ENCODE results near the gene SLC7A1.

DNA sequence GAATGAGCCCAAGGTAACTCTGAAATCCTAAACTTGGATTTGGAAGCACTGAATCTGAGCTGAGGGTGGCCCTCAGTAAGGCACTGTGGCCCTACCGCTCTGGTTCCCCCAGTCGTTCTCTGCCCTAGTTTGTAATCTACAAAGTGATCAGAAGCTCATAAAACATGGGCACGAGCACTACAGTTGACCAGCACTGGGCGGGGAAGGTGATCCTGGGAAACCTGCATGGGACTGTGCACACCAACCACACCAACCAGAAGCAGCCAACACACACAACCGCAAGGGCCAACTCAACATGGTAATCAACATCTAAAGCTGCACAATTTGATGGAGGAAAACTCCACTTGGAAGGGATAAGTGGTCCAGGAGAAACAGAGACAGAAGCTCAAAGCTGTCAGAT lies 22.9 kb downstream of the SLC7A1 start:
- TF ChIP-seq, protein P1, sequence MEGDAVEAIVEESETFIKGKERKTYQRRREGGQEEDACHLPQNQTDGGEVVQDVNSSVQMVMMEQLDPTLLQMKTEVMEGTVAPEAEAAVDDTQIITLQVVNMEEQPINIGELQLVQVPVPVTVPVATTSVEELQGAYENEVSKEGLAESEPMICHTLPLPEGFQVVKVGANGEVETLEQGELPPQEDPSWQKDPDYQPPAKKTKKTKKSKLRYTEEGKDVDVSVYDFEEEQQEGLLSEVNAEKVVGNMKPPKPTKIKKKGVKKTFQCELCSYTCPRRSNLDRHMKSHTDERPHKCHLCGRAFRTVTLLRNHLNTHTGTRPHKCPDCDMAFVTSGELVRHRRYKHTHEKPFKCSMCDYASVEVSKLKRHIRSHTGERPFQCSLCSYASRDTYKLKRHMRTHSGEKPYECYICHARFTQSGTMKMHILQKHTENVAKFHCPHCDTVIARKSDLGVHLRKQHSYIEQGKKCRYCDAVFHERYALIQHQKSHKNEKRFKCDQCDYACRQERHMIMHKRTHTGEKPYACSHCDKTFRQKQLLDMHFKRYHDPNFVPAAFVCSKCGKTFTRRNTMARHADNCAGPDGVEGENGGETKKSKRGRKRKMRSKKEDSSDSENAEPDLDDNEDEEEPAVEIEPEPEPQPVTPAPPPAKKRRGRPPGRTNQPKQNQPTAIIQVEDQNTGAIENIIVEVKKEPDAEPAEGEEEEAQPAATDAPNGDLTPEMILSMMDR (conservative IDR thresholded peaks at IDR 0.05 in 1 of 2, IDR thresholded peaks at IDR 0.05 in 1 of 2; ENCODE audit: low read depth in 1 of 2, low read length in 2 of 2) = no peak
- no peak for TF ChIP-seq EZH2 (IDR thresholded peaks at IDR 0.05; ENCODE audit: low read length, missing control alignments)

All from fibroblast of lung (primary cell).